ENCODE data around the gene ZNF485.

ZNF485 gene

GRCh38 chr10:43619368-43619767 is 13.1 kb downstream of the ZNF485 start:
- no peak overlapping the region for H3K4me2 ChIP-seq (ENCODE audit: low read depth, low read length)
- no peaks in the 10 kb centered on the region for H3K27me3 ChIP-seq (replicated peaks; ENCODE audit: insufficient read depth, low read length)
- H3K9me3 ChIP-seq (replicated peaks; ENCODE audit: insufficient read depth, low read length): no peaks in the 10 kb centered on the region
- no peak overlapping the region for H2AFZ ChIP-seq (ENCODE audit: low read length)
- no peak overlapping the region for H3K4me3 ChIP-seq (ENCODE audit: low read length)
- TF ChIP-seq CTCF (IDR thresholded peaks at IDR 0.05; ENCODE audit: low read length) (no peak), EZH2 (optimal IDR thresholded peaks at IDR 0.05; ENCODE audit: low read depth, low read length) (no peak), EZH2phosphoT487 (IDR thresholded peaks at IDR 0.05; ENCODE audit: low read length) (no peak)
- H3F3A ChIP-seq (ENCODE audit: insufficient read depth, low read length): no peaks in the 10 kb centered on the region
- no peaks in the 10 kb centered on the region for H3K4me1 ChIP-seq (ENCODE audit: low read length)
- no peaks in the 10 kb centered on the region for H3K9me2 ChIP-seq (replicated peaks; ENCODE audit: insufficient read depth, low read length)
- DNase-seq: no peak
- no peak overlapping the region for H3K9ac ChIP-seq (ENCODE audit: low read length)
- H3K79me2 ChIP-seq (ENCODE audit: low read length): no peaks in the 10 kb centered on the region
- peaks cover 5% of the 10 kb centered on the region; the same call in 1 of the 2 replicates for H3K36me3 ChIP-seq (replicated peaks; ENCODE audit: insufficient read depth, low read length)
- H3K27ac ChIP-seq (ENCODE audit: low read length): no peak overlapping the region
- no peaks in the 10 kb centered on the region for H4K20me1 ChIP-seq (ENCODE audit: insufficient read depth, low read length)

- H4K20me1 ChIP-seq (ENCODE audit: insufficient read depth, low read length): no peaks in the 10 kb centered on the region
- H3K27ac ChIP-seq (ENCODE audit: low read length): no peak overlapping the region
- H3K4me3 ChIP-seq (ENCODE audit: low read length): no peak overlapping the region
- H3K9me2 ChIP-seq (replicated peaks; ENCODE audit: insufficient read depth, low read length): no peaks in the 10 kb centered on the region
- no peaks in the 10 kb centered on the region for H3K36me3 ChIP-seq (replicated peaks; ENCODE audit: insufficient read depth, low read length)
- no peak overlapping the region for H3K9ac ChIP-seq (ENCODE audit: low read length)
- no peaks in the 10 kb centered on the region for H3K9me3 ChIP-seq (replicated peaks; ENCODE audit: insufficient read depth, low read length)
- H3F3A ChIP-seq (ENCODE audit: insufficient read depth, low read length): no peaks in the 10 kb centered on the region
- DNase-seq: no peak
- no peak overlapping the region for H2AFZ ChIP-seq (ENCODE audit: low read length)
- H3K4me2 ChIP-seq (ENCODE audit: low read depth, low read length): no peak overlapping the region
- TF ChIP-seq EZH2 (optimal IDR thresholded peaks at IDR 0.05; ENCODE audit: low read depth, low read length) (no peak), CTCF (IDR thresholded peaks at IDR 0.05; ENCODE audit: low read length) (no peak), EZH2phosphoT487 (IDR thresholded peaks at IDR 0.05; ENCODE audit: low read length) (no peak)
- no peaks in the 10 kb centered on the region for H3K79me2 ChIP-seq (ENCODE audit: low read length)
- H3K4me1 ChIP-seq (ENCODE audit: low read length): no peaks in the 10 kb centered on the region
- H3K27me3 ChIP-seq (replicated peaks; ENCODE audit: insufficient read depth, low read length): no peaks in the 10 kb centered on the region
These were observed 15.8 kb downstream of the ZNF485 start for GRCh38 chr10:43622038-43622437.

GRCh38 chr10:43623351-43623750 is 17.1 kb downstream of the ZNF485 start:
- no peak for TF ChIP-seq EZH2 (optimal IDR thresholded peaks at IDR 0.05; ENCODE audit: low read depth, low read length)
- no peak for TF ChIP-seq CTCF (IDR thresholded peaks at IDR 0.05; ENCODE audit: low read length)
- TF ChIP-seq EZH2phosphoT487 (IDR thresholded peaks at IDR 0.05; ENCODE audit: low read length): no peak
- H3K4me1 ChIP-seq (ENCODE audit: low read length): no peaks in the 10 kb centered on the region
- no peaks in the 10 kb centered on the region for H3K79me2 ChIP-seq (ENCODE audit: low read length)
- peak; percentile 45 for DNase-seq
- H2AFZ ChIP-seq (ENCODE audit: low read length): 0 out of 2 replicates have a peak overlapping the region, but pooled peaks have one; percentile 5
- no peaks in the 10 kb centered on the region for H3K27me3 ChIP-seq (replicated peaks; ENCODE audit: insufficient read depth, low read length)
- no peak overlapping the region for H3K4me3 ChIP-seq (ENCODE audit: low read length)
- H3K9me3 ChIP-seq (replicated peaks; ENCODE audit: insufficient read depth, low read length): no peaks in the 10 kb centered on the region
- H4K20me1 ChIP-seq (ENCODE audit: insufficient read depth, low read length): no peaks in the 10 kb centered on the region
- no peaks in the 10 kb centered on the region for H3K9me2 ChIP-seq (replicated peaks; ENCODE audit: insufficient read depth, low read length)
- peak overlapping the region; percentile 22; the same call in 1 of the 2 replicates for H3K4me2 ChIP-seq (ENCODE audit: low read depth, low read length)
- H3K36me3 ChIP-seq (replicated peaks; ENCODE audit: insufficient read depth, low read length): no peaks in the 10 kb centered on the region
- no peak overlapping the region for H3K27ac ChIP-seq (ENCODE audit: low read length)
- H3K9ac ChIP-seq (ENCODE audit: low read length): no peak overlapping the region
- no peaks in the 10 kb centered on the region for H3F3A ChIP-seq (ENCODE audit: insufficient read depth, low read length)

All from MM.1S (cell line).